HepG2 (cell line): ENCODE data around the gene KRTAP5-6. TPM values are rescaled to one million over a fixed set of nuclear protein-coding genes. Genes with fewer than 3 reads are reported as not detected.
A peak's percentile ranks its signal among the peaks of the same experiment; 100 is the strongest.

ENCODE experiments used
- AGO2 ChIP-seq: fragments of 200-400 bp; formaldehyde crosslinking; optimal IDR thresholded peaks from 2 replicates; pipeline ENCODE3; 2017; ENCODE audit warnings: mild to moderate bottlenecking, low read depth, low read length, moderate library complexity
- FOXC1 ChIP-seq: sonication (generic); formaldehyde crosslinking; IDR thresholded peaks from 2 replicates; pipeline ENCODE4 v1.8.0; 2022; ENCODE audit warnings: mild to moderate bottlenecking, missing genetic modification reagents, borderline replicate concordance
- HOXA9 ChIP-seq: sonication (generic); formaldehyde crosslinking; IDR thresholded peaks from 2 replicates; pipeline ENCODE4 v1.8.1; 2022; ENCODE audit warnings: missing genetic modification reagents, mild to moderate bottlenecking, moderate library complexity, borderline replicate concordance
- JUN ChIP-seq: sonication (generic); formaldehyde crosslinking; IDR thresholded peaks from 2 replicates; pipeline ENCODE4 v1.4.0; 2020; ENCODE audit warnings: mild to moderate bottlenecking, missing genetic modification reagents
- MEIS2 ChIP-seq: sonication (generic); formaldehyde crosslinking; IDR thresholded peaks from 2 replicates; pipeline ENCODE4 v1.9.0; 2021; ENCODE audit warnings: mild to moderate bottlenecking, missing genetic modification reagents
- SETDB1 ChIP-seq: sonication (generic); formaldehyde crosslinking; IDR thresholded peaks from 2 replicates; pipeline ENCODE4 v1.5.1; 2020; ENCODE audit warnings: missing genetic modification reagents, mild to moderate bottlenecking, borderline replicate concordance
- SP4 ChIP-seq: sonication (generic); formaldehyde crosslinking; IDR thresholded peaks from 2 replicates; pipeline ENCODE4 v1.8.1; 2023; ENCODE audit warnings: mild to moderate bottlenecking, missing genetic modification reagents
- SUZ12 ChIP-seq: fragments of 150-350 bp; IDR thresholded peaks from 2 replicates; pipeline ENCODE4 v1.6.1; 2014; ENCODE audit warnings: low read depth, low read length
- ZFYVE20 ChIP-seq: sonication (generic); formaldehyde crosslinking; IDR thresholded peaks from 2 replicates; pipeline ENCODE4 v1.8.0; 2023; ENCODE audit warnings: low read depth, mild to moderate bottlenecking, moderate library complexity, missing genetic modification reagents, borderline replicate concordance
- ZNF160 ChIP-seq: sonication (generic); formaldehyde crosslinking; IDR thresholded peaks from 2 replicates; pipeline ENCODE4 v1.8.0; 2022; ENCODE audit warnings: mild to moderate bottlenecking, inconsistent platforms, missing genetic modification reagents
- ZNF350 ChIP-seq: sonication (generic); formaldehyde crosslinking; IDR thresholded peaks from 2 replicates; pipeline ENCODE4 v1.4.0; 2020; ENCODE audit warnings: mild to moderate bottlenecking, low read depth, missing genetic modification reagents, borderline replicate concordance
- polyA plus RNA-seq, 8 experiments: library from polyadenylated mRNA; depleted of rRNA in 3 of 8; stranded (reverse) in 7 of 8; unstranded in 1 of 8; fragments of >200 nt; fragmentation: Illumina TruSeq in 4 of 8; extraction: Trizol in 4 of 8; gene quantifications; 2 replicates each; pipeline versions ENCODE4 v1.2.1 to v1.2.3, GENCODE V29; 2011 to 2016; ENCODE audit warnings: low read depth in 4 of 8, missing spikeins in 1 of 8, mixed read lengths in 1 of 8; ENCODE audit not compliant: insufficient read depth in 1 of 8
- total RNA-seq, 5 experiments: library from RNA; depleted of rRNA; stranded (reverse); fragments of >200 nt; fragmentation: Illumina TruSeq; extraction: Trizol; gene quantifications; 2 replicates each; pipeline ENCODE4 v1.2.3, GENCODE V29; 2016; ENCODE audit warnings: low read depth in 1 of 5
- TF ChIP-seq, protein P1 (sequence below): sonication (generic); formaldehyde crosslinking; IDR thresholded peaks from 2 replicates; pipeline ENCODE4 v1.5.0; 2020; ENCODE audit warnings: mild to moderate bottlenecking, missing genetic modification reagents, borderline replicate concordance
- TF ChIP-seq, protein P2 (sequence below): sonication (generic); formaldehyde crosslinking; IDR thresholded peaks from 2 replicates; pipeline ENCODE4 v1.5.1; 2020; ENCODE audit warnings: mild to moderate bottlenecking, moderate library complexity, missing genetic modification reagents
- TF ChIP-seq, protein P3 (sequence below): sonication (generic); formaldehyde crosslinking; IDR thresholded peaks from 2 replicates; pipeline ENCODE4 v1.4.0; 2020; ENCODE audit warnings: missing genetic modification reagents
- TF ChIP-seq, protein P4 (sequence below): sonication (generic); formaldehyde crosslinking; IDR thresholded peaks from 2 replicates; pipeline ENCODE4 v1.4.0; 2020; ENCODE audit warnings: missing genetic modification reagents

Gene KRTAP5-6
- total and polyA plus RNA-seq, 2 of the 13 experiments (the other 11 are each of a cell fraction or from before 2014, with no cell fraction given) = not detected

DNA sequence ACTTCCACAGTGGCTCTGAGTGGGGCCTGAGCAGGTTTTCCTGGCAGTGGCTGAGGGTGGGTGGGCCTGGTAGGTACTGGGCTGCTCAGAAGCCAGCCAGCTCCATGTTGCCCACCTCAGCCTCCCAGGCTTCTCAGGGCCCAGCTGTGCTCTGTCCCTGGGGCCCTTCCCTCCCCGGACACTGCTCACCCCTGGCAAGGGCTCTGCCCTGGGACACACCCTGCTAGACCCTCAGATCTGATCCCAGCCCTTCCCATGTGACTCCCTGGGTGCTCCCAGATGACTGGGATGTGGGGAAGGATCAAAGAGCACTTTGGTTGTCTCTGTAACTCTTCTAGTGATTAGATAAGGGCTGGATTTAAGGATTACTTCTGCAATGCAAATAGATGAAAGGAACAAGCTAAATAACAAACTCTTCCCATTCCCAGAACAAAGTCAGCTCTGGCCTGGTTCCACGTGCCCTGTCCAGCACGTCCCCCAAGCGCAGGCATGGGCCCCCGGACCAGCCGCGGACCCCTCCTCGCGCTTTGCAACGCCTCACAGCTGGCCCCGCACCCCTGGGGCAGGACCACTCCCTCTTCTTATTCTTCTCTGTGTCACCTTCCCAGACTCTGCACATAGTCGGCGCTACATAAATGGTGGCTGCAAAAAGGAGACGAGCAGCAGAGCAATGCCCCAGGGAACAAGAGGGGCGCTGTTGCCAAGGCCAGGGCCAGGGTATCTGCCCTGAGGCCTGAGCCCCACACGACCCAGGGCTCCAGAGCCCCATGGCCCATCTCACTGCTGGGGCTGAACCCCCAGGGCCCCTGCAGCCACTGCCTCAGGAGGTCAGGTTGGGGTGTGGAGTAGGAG lies 5.7 kb upstream of the KRTAP5-6 start (continued):
- TF ChIP-seq SP4 (CRISPR knock-in tag) = peak; percentile 37; the same call in 1 of the 2 replicates
- peak; percentile 93 for TF ChIP-seq ZNF350
- TF ChIP-seq, protein P1, sequence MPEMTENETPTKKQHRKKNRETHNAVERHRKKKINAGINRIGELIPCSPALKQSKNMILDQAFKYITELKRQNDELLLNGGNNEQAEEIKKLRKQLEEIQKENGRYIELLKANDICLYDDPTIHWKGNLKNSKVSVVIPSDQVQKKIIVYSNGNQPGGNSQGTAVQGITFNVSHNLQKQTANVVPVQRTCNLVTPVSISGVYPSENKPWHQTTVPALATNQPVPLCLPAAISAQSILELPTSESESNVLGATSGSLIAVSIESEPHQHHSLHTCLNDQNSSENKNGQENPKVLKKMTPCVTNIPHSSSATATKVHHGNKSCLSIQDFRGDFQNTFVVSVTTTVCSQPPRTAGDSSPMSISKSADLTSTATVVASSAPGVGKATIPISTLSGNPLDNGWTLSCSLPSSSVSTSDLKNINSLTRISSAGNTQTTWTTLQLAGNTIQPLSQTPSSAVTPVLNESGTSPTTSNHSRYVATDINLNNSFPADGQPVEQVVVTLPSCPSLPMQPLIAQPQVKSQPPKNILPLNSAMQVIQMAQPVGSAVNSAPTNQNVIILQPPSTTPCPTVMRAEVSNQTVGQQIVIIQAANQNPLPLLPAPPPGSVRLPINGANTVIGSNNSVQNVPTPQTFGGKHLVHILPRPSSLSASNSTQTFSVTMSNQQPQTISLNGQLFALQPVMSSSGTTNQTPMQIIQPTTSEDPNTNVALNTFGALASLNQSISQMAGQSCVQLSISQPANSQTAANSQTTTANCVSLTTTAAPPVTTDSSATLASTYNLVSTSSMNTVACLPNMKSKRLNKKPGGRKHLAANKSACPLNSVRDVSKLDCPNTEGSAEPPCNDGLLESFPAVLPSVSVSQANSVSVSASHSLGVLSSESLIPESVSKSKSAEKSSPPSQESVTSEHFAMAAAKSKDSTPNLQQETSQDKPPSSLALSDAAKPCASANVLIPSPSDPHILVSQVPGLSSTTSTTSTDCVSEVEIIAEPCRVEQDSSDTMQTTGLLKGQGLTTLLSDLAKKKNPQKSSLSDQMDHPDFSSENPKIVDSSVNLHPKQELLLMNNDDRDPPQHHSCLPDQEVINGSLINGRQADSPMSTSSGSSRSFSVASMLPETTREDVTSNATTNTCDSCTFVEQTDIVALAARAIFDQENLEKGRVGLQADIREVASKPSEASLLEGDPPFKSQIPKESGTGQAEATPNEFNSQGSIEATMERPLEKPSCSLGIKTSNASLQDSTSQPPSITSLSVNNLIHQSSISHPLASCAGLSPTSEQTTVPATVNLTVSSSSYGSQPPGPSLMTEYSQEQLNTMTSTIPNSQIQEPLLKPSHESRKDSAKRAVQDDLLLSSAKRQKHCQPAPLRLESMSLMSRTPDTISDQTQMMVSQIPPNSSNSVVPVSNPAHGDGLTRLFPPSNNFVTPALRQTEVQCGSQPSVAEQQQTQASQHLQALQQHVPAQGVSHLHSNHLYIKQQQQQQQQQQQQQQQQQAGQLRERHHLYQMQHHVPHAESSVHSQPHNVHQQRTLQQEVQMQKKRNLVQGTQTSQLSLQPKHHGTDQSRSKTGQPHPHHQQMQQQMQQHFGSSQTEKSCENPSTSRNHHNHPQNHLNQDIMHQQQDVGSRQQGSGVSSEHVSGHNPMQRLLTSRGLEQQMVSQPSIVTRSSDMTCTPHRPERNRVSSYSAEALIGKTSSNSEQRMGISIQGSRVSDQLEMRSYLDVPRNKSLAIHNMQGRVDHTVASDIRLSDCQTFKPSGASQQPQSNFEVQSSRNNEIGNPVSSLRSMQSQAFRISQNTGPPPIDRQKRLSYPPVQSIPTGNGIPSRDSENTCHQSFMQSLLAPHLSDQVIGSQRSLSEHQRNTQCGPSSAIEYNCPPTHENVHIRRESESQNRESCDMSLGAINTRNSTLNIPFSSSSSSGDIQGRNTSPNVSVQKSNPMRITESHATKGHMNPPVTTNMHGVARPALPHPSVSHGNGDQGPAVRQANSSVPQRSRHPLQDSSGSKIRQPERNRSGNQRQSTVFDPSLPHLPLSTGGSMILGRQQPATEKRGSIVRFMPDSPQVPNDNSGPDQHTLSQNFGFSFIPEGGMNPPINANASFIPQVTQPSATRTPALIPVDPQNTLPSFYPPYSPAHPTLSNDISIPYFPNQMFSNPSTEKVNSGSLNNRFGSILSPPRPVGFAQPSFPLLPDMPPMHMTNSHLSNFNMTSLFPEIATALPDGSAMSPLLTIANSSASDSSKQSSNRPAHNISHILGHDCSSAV (CRISPR knock-in tag) = no peak
- TF ChIP-seq, protein P2, sequence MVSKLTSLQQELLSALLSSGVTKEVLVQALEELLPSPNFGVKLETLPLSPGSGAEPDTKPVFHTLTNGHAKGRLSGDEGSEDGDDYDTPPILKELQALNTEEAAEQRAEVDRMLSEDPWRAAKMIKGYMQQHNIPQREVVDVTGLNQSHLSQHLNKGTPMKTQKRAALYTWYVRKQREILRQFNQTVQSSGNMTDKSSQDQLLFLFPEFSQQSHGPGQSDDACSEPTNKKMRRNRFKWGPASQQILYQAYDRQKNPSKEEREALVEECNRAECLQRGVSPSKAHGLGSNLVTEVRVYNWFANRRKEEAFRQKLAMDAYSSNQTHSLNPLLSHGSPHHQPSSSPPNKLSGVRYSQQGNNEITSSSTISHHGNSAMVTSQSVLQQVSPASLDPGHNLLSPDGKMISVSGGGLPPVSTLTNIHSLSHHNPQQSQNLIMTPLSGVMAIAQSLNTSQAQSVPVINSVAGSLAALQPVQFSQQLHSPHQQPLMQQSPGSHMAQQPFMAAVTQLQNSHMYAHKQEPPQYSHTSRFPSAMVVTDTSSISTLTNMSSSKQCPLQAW = peak; percentile 83
- TF ChIP-seq, protein P3, sequence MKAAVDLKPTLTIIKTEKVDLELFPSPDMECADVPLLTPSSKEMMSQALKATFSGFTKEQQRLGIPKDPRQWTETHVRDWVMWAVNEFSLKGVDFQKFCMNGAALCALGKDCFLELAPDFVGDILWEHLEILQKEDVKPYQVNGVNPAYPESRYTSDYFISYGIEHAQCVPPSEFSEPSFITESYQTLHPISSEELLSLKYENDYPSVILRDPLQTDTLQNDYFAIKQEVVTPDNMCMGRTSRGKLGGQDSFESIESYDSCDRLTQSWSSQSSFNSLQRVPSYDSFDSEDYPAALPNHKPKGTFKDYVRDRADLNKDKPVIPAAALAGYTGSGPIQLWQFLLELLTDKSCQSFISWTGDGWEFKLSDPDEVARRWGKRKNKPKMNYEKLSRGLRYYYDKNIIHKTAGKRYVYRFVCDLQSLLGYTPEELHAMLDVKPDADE (CRISPR knock-in tag) = 0 out of 2 replicates have a peak, but pooled peaks have one; percentile 8
- TF ChIP-seq, protein P4, sequence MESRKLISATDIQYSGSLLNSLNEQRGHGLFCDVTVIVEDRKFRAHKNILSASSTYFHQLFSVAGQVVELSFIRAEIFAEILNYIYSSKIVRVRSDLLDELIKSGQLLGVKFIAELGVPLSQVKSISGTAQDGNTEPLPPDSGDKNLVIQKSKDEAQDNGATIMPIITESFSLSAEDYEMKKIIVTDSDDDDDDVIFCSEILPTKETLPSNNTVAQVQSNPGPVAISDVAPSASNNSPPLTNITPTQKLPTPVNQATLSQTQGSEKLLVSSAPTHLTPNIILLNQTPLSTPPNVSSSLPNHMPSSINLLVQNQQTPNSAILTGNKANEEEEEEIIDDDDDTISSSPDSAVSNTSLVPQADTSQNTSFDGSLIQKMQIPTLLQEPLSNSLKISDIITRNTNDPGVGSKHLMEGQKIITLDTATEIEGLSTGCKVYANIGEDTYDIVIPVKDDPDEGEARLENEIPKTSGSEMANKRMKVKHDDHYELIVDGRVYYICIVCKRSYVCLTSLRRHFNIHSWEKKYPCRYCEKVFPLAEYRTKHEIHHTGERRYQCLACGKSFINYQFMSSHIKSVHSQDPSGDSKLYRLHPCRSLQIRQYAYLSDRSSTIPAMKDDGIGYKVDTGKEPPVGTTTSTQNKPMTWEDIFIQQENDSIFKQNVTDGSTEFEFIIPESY = peak; percentile 76; the same call in 1 of the 2 replicates
- TF ChIP-seq AGO2 = no peak
- TF ChIP-seq ZNF160 (CRISPR knock-in tag) = no peak
- no peak for TF ChIP-seq SUZ12
- no peak for TF ChIP-seq ZFYVE20 (CRISPR knock-in tag)
- no peak for TF ChIP-seq FOXC1 (CRISPR knock-in tag)
- TF ChIP-seq SETDB1 (CRISPR knock-in tag) = no peak
- TF ChIP-seq MEIS2 (CRISPR knock-in tag) = peak; percentile 97
- peak; percentile 17; the same call in 1 of the 2 replicates for TF ChIP-seq JUN (CRISPR knock-in tag)
- no peak for TF ChIP-seq HOXA9 (CRISPR knock-in tag)
